ENCODE measurements around the gene SYNGR4.

SYNGR4 gene

GRCh38 chr19:48421548-48421947 lies 57.4 kb downstream of the SYNGR4 start (continued):
- TF ChIP-seq ZC3H10 (CRISPR knock-in tag; IDR thresholded peaks at IDR 0.05), result no peak

DNA sequence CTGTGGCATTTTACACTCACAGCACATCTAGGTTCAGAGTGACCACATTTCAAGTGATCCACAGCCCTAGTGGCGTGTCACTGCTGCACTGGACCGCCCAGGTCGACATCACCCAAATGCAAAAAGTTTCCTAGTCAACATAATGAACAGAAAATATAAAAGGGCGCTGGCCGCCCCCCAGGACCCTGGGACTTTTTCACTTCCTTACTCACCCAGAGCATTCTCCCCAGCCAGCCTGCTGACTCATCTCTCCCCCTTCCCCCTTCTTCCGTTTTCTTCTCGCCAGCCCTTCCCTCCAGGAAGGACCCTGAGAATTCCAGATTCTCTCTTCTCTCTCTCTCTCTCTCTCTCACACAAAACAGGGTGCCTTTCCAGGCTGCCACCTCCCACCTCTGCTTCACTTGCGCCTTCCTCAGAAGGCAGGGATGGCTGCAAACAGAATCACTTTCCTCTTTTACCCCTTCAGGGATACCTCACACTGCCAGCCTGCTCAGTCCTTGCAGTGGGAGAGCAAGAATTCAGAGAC lies 60.6 kb downstream of the SYNGR4 start:
- TF ChIP-seq, protein P1, sequence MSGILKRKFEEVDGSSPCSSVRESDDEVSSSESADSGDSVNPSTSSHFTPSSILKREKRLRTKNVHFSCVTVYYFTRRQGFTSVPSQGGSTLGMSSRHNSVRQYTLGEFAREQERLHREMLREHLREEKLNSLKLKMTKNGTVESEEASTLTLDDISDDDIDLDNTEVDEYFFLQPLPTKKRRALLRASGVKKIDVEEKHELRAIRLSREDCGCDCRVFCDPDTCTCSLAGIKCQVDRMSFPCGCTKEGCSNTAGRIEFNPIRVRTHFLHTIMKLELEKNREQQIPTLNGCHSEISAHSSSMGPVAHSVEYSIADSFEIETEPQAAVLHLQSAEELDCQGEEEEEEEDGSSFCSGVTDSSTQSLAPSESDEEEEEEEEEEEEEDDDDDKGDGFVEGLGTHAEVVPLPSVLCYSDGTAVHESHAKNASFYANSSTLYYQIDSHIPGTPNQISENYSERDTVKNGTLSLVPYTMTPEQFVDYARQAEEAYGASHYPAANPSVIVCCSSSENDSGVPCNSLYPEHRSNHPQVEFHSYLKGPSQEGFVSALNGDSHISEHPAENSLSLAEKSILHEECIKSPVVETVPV (CRISPR knock-in tag; IDR thresholded peaks at IDR 0.05), result no peak
- TF ChIP-seq OSR1 (CRISPR knock-in tag; IDR thresholded peaks at IDR 0.05) (no peak), GLIS3 (CRISPR knock-in tag; IDR thresholded peaks at IDR 0.05) (no peak), PATZ1 (CRISPR knock-in tag; IDR thresholded peaks at IDR 0.05; ENCODE audit: borderline replicate concordance) (0 out of 2 replicates have a peak, but pooled peaks have one; percentile 56)
- TF ChIP-seq, protein P2, sequence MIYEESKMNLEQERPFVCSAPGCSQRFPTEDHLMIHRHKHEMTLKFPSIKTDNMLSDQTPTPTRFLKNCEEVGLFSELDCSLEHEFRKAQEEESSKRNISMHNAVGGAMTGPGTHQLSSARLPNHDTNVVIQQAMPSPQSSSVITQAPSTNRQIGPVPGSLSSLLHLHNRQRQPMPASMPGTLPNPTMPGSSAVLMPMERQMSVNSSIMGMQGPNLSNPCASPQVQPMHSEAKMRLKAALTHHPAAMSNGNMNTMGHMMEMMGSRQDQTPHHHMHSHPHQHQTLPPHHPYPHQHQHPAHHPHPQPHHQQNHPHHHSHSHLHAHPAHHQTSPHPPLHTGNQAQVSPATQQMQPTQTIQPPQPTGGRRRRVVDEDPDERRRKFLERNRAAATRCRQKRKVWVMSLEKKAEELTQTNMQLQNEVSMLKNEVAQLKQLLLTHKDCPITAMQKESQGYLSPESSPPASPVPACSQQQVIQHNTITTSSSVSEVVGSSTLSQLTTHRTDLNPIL (CRISPR knock-in tag; IDR thresholded peaks at IDR 0.05; ENCODE audit: low read depth), result no peak
- peak; percentile 93 for ATAC-seq

Measured in SK-N-SH treated with all-trans-retinoic acid at 6 μM for 48 hours (cell line).